Fibroblast of skin of back (primary cell): Measurements from ENCODE around the gene ADARB2.
A peak's percentile ranks its signal among the peaks of the same experiment; 100 is the strongest.

Source experiments
- DNase-seq: peaks from one replicate; pipeline ENCODE4 v3.0.0-alpha.2; 2013

ADARB2 gene

DNA sequence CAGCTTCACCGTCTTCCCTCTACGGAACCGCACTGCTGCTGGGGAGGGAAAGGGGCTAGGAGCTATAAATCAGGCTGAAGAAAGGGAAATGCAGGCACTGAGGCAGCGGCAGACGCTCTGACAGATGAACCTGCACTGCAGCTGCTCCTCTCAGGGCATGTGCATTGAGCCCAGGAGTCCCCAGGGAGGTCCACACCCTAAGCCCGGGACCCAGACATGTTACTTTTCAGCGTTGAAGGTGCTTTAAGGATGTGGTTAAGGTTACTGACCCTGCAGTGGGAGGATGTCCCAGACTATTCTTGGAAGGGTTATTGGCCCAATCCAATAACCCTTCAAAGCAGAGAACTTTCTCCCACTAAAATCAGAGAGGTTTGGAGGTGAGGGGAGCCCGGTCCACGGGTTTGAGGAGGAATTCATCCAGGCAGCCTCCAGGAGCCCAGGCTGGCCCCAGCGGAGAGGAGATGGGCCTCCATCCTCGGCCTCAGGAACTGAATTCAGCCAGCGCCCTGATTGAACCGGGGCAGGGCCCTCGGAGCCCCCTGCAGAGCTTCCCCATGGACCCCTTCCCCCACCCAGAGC, 75.4 kb downstream of the ADARB2 start:
- DNase-seq: no peak

DNA sequence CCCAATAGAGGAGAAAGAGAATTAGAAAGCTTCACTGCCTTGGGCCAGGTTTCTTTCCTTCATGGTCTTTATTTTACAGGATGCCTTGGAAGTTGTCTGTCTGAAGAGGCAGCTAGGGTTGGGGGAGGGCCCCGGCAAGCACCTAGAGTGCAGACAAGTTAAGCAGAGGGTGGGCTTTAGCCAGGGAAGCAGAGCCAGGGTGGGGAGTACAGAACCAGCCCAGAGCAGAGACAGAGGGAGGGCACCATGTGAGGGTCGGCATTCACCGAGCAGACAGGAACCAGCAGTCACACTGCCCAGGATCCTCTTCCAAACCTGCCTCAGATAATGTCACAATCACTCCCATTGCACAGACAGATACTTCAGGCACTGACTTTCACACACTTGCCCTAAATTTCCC, 75.9 kb downstream of the ADARB2 start:
- DNase-seq: no peak

DNA sequence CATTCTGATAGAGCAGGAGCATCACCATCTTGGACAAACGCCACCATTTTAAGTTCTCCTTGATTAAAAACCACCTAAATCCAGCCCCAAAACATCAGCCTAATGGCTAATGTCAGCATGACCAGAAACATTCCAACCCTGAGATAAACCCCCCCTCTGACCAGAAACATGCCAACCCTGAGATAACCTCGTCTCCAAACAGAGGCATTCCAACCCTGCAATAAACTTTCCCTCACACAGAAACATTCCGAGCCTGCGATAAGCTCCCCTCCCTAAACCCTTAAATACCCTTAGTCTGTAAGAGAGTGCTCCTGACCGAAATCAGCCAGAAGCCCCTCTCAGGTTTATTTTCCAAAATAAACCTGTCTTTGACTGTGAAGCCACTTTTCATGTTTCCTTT, 76.5 kb downstream of the ADARB2 start:
- DNase-seq: no peak

DNA sequence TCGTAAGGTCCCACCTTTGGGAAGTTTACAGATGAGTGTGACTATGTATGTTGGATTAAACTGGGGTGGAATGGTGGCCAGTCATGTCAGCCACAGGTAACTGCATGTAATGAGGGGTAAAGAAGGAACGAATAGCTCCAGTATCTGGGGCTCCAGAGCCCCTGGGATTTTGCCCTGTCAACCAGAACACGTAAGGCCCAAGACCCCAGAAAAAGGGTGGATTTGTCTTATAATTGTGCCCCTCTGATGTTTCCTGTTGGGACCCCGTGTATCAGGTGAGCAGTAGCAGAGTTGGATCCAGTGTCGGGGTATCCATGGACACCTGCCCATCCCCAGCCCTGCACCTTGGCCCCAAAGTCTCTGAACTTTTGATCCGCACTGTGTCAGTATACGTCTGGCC, 76.9 kb downstream of the ADARB2 start:
- DNase-seq: no peak

DNA sequence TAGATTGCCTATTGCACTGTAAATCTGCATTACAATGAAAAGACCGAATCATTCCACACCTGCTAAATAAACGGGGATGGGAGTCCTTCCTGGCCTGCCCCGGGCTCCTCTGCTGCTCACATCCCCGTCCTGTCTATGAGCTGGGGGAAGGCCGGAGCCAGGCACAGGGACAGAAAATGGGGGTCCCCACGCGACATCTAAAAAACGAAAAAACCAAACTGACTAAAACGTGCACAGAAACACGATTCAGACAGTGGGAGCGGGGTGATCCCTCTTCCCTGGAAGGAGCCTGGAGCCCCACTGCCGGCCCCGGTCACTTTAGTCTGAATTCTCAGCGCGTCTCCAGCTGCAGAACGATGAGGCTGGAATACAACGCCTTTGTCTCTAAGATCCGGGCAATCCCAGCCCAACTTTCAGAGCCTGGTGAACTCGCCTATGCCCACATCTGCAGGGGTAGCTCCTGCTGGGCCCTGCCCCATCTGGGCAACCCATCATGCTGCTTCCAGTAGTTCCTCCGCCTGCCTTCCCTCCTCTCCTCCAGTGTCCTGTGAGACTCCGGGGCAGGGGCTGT, 78.0 kb downstream of the ADARB2 start:
- no peak for DNase-seq

DNA sequence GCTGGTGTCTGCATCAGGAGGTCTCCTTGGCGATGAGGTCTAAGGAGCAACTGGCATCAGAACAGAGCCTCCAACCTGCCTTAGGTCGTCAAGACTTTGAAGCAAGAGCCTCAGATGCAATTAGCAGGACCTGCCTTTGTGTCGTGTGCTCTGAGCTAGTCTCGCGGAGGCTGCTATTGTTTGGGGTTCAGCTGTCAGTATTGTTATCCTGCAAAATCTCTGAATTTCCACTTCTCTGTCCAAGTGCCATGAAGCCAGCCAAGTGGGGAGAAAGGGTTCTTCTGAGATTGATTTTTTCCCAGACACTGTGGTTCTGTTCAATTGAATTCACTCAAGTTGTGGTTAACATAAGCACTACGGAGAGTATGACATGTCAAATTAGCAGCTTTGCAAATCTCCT, 78.7 kb downstream of the ADARB2 start:
- DNase-seq: no peak

DNA sequence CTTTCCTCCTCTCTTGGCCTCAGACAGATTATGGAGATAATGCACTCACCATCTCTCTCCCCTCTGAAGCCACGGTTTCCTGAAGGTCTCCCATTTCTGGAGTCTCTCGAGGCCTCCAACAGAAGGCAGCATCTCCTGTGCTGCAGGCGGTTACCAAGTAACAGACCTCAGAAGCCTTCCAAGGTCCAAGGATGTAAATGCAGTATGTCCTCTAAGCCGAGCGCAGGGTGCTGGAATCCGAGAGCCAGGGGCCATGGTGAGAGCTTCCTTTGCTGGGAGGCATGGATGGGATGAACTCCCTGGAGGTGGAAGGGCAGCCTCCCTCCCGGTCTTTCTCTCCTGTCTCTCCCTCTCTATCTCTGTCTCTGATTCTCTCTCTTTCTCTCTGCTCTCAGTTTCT, 79.8 kb downstream of the ADARB2 start:
- DNase-seq: no peak

DNA sequence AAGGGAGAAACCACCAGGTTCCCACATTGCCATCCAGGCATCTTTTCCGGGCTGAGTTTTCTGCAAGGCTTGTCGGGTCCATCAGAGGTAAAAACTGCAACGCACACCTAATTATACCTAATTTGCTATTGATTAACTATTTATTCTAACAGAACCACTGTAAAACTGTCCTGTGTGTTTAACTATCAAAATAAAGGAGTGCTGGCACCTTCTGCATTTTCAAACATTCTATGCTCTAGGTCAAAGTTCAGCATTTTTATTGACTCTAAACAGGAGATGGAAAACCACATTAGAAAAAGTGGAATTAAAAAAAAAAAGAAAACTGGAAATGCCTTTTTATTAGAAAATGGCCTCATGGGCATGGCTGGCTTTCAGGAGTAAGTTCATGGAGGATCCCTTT, 82.0 kb downstream of the ADARB2 start:
- no peak for DNase-seq

DNA sequence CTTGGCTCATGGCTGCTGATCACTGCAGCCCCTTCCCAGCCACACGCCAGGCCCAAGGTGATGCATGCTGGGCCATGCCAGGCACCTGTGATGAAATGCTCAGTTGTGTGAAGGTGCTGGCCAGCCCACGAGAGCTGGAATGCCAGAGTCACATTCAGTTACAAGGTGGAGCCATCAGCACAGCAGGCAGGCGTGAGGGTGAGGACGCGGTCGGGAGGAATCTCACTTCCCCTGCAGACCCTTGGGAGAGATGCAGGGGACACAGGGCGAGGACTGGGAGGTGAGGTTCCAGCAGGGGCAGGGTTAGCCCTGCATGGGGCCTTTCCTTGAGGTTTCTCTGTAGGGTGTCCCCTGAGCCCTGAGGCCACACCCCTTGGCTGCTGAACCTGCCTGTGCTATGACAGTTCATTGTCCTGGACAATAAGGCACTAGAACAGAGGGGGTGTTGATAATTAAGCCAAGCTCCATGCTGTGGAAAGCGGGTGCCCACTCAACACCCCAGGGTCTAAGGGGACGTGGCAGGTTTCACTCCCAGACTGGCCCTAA, 82.4 kb downstream of the ADARB2 start:
- no peak for DNase-seq

DNA sequence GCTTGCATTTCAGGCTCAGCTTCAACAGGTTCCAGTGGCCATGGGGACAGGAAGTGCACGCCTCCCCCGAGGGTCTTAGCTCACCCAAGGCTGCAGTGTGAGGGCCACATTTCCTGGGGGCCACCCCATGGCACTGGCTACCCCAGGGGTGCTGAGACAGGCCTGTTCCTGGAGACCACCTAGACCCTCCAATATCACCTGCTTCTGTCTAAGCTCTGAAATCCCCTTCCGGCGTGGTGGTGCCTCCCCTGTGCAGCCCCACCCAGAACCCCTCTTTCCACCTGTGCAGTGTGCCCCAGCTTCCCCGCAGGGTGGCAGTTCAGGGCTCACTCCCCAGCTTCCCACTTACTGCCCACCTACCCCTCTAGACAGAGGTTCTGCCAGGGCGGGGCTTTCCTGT, 83.1 kb downstream of the ADARB2 start:
- no peak for DNase-seq

DNA sequence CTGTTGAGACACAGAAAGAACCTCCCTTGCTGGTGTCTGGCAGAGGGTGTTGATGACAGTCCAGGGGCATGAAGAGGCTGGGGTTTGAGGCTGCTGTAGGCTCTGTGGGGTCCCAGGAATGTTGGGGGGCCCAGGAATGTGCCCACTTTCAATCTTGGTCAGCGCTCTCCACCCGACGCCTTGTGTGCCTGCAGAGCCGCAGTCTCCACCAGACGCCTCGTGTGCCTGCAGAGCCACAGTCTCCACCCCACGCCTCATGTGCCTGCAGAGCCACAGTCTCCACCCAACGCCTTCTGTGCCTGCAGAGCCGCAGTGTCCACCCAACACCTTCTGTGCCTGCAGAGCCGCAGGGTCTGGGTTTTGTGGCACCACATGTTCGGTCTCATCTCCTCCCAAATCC, 84.0 kb downstream of the ADARB2 start:
- DNase-seq: no peak

DNA sequence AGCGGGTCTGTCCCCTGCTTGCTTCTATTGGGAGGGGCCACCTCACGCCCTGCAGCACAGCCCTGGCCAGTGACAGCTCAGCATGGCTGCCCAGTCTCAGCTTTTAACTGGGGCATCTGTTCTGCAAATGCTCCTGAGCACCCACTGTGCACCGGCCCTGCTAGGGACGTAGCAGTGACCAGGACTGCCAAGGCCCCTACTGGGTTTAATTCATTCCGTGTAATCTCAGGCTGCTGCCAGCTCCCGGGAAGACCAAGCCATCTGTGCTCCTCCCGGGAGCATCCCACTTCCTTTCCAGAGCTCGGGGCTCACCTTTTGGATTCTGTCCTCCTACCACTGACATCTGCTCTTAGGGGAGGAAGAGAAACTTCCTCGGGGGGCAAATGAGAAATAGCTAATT, 85.2 kb downstream of the ADARB2 start:
- no peak for DNase-seq

DNA sequence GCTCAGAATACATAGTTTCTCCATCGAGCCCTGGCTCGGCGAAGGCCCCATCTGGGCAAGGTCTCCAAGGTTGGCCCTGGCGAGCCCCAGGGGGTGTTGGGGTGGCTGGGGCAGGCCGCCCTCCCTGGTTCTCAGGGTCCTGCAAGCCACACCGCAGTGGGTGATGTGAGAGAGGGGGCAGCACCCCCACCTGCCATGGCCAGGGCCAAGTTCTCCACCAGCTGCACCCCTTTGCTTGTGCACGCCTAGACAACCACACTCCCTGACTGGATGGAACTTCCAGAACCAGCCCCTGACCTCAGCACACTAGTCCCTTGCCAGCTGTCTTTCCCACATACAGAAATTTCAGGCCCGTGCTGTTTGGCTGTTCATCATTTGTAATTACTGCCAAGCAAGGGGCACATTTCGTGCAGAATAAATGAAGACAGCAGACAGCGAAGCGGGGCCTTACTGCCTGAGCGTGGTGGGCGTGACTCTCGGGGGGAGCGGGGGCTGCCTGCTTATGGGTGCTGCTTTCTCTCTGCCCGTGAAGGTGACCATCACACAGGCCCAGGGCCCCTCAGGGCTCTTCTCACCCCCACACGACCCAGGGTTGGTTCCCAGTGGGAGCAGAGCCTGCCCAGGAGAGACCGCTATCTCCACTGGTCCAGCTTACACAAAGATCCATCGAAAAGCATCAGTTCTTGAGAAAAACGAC, 85.9 kb downstream of the ADARB2 start:
- DNase-seq: no peak

DNA sequence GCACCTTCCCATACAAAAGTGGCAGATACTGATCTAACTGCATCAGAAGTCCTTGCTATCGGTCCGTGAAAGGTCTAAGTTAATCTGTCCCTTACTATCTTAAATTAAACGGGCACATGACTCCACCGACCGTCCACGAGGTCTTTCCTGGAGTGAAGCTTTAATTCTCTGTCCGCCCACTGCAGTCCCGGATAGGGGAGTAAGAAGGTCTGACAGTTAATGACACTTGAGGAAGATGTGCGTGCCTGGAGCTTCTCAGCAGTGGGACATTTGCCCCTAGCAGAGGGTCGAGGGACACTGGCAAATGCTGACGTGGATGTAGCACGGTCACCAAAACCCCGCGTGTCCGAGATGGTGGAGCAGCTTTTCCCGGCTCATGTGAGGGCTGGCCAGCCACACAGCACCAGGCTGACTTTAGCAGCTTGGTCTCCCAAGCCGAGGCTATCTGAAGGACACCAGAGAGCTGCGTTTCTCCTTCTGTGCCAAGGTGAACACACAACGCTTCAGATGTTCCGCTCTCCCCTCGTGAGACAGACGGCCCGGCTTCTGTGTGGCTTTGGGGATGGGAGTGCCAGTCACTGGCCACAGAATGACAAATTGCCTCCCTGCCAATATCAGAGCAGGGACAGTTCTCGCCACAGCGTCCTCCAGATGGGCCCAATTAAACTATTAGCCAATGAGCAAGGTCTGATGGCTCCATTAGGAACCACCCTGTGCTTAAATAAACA, 86.6 kb downstream of the ADARB2 start:
- DNase-seq: no peak

DNA sequence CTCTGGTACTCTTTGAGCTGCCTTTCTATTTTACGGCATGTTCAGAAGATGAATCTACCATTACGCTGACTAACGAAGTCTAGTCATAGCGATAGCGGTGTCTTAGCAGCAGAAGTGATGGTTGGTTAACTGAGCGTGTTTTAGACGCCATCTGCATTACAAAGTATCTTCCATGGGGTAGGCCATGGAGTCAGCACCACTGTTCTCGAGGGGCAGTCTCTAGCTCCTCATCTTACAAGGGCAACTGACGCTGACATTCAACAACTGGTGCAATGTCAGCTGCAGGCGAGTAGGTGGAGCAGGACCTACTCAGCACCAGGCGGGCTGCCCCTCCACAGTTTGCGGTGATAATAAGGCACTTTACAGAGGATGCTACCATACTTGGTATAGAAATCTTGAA, 88.7 kb downstream of the ADARB2 start:
- no peak for DNase-seq

DNA sequence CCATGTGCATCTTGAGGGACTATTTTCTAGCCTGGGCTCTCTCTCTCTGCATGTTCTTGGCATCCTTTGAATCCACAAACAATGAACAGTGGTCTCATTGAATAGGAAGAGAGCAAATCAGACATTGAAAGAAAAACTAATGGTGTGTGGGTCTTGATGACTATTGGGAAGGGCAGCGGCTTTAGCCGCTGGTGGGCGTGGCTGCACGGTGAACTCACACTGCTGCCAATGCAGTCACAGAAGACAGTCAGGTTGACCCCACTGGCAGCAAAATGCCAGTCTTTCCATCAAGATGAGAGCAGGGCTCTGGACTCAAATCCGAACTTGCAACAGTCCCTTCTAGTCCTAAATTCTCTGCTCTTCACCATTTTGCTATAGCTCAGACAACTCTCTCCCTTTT, 91.0 kb downstream of the ADARB2 start:
- DNase-seq: no peak

DNA sequence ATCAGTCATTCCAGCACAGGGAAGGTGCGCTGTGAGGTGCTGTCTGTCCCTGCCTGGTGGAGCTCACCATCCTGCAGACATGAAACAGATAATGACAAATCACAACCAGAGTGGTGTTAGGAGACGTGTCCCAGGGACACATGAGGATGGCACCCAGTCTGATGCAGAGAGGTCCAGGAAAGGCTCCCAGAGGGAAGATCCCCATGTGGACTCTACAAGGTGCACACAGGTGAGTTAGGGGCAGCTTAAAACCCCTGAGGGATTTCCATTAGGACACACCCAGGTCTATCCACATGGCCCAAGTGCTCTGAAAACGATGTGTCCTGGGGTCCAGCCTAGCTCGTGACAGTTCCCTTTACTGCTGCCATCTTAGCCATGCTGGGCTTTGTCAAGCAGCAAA, 91.4 kb downstream of the ADARB2 start:
- no peak for DNase-seq

DNA sequence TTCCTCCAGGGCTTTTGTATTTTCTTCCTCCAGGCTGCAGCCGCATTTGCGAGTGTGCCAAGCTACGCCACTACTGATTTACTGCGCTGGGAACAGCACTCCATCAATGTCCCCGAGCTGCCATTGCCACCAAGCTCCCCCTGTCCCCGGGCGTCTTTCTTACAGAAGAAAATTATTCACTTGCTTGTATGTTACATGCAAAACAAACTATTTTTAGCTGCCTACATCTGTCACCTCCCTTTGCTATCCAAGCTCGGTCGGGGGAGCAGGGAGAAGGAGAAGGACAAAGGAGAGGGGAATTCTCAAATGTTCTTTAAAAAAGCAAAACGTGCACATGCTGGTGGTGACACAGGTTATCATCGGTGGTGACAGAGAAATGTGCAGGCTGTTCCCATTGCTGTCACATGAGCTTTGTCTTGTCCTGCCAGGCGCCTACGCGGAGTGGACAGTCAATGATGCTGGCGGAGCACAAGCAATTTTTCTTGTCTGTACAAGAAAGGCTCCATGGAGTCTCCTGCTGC, 93.1 kb downstream of the ADARB2 start:
- DNase-seq: no peak

DNA sequence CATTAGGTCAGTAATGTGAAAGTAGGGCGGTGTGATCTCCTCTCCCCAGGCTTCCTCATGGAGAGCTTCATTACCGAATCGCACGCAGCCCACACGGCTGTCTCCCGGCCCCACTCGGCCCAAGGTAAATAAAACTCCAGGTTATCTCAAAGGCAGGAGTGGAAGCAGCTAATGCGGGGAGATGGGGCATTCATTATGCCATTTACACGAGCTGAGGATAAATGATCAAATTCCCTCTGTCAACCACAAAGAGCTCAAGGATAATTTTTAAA, 93.5 kb downstream of the ADARB2 start:
- no peak for DNase-seq

DNA sequence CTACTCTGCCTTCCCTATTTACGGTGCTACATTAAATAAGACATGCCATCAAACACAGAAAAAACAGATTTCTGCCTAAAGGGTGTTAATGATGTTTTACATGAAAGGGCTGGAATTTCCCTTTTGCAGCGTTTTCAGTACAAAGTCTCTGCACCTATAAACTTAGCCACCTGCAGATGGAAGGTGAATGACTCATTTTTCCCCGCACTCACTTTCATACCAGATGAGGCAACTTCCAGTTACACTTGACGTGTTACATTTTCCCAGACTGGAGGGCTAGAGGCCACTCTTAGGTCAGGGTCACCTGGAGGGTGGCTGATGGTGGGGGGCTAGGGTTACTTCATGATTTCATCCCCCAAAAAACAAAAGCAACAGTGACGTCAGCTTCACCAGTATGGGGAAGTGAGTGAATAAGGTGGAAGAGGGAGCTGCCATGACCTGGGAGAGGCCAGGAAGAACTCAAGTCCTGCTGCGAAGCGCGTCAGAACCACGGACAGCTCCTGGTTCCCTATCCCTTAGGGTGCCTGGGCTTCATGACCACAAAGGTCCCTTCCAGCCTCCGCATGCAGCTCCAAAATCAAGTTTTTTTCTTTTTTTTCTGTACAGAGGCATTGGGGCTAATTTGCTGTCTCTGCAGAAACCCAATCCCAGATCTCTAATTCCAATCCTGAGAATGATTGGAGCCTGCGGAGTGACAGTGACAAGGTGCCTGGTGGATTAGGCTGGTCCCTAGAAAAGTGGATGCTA, 94.0 kb downstream of the ADARB2 start:
- peak; percentile 10 for DNase-seq

DNA sequence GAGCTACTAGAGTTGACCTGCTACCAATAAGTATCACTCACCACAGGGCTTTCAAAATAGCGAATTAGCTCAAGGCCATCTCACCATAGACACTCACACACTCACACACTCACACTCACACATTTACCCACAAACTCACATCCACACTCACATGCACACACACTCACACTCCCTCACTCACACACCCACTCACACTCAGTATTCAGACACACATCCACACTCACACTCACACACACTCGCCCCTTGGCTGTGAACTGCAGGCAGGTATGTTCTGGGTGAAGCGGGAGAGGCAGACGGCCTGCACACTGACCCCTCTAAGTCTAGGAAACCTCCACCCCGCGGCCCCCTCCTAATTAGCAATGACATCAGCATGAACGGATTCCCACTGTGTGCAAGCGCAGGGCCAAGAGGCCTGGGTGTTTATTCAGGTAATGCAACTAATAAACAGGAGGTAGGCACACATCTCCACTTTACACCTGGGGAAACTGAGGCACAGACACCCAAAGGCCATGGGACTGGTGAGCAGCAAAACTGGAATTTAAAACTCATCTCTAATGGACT, 94.6 kb downstream of the ADARB2 start:
- no peak for DNase-seq

DNA sequence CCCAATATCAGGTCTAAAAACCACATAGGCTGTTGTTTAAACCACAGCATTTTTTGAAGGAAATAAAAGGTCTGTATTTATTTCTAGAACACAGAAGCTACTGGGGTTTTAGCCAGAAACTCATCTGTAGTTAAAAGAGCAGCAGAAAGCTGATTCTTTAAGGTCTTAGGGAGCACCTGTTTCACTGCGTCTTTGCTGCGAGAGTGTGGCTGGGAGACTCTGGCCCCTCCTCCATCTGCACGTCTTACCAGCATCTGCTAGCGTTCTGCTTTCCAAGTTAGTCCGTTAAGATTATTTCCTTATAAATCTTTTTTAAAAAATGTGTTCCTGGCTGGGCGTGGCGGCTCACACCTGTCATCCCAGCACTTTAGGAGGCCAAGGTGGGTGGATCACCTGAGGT, 95.9 kb downstream of the ADARB2 start:
- DNase-seq: no peak
